Measurements from ENCODE around the gene CFAP20DC. TPM values are rescaled to one million over a fixed set of nuclear protein-coding genes. Genes with fewer than 3 reads are reported as not detected.

Gene CFAP20DC
- total and polyA plus RNA-seq, 10 of the 15 experiments (the other 5 are each of a cell fraction or from before 2014, with no cell fraction given), result 0.53 to 11.6 (median 2.0) TPM

DNA sequence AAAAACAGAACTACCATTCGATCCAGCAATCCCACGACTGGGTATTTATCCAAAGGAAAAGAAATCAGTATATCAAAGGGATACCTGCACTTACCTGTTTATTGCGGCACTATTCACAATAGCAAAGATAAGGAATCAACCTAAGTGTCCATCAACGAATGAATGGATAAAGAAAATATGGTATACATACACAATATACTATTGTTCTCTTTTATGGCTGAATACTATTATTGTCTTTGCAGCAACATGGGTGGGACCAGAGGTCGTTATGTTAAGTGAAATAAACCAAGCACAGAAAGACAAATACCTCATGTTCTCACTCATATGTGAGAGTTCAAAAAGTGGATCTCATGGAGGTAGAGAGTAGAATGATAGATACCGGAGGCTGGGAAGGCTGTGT lies 264.9 kb downstream of the CFAP20DC start (continued):
- TF ChIP-seq, protein P1, sequence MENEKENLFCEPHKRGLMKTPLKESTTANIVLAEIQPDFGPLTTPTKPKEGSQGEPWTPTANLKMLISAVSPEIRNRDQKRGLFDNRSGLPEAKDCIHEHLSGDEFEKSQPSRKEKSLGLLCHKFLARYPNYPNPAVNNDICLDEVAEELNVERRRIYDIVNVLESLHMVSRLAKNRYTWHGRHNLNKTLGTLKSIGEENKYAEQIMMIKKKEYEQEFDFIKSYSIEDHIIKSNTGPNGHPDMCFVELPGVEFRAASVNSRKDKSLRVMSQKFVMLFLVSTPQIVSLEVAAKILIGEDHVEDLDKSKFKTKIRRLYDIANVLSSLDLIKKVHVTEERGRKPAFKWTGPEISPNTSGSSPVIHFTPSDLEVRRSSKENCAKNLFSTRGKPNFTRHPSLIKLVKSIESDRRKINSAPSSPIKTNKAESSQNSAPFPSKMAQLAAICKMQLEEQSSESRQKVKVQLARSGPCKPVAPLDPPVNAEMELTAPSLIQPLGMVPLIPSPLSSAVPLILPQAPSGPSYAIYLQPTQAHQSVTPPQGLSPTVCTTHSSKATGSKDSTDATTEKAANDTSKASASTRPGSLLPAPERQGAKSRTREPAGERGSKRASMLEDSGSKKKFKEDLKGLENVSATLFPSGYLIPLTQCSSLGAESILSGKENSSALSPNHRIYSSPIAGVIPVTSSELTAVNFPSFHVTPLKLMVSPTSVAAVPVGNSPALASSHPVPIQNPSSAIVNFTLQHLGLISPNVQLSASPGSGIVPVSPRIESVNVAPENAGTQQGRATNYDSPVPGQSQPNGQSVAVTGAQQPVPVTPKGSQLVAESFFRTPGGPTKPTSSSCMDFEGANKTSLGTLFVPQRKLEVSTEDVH (IDR thresholded peaks at IDR 0.05; ENCODE audit: low read depth, partially characterized antibody), result no peak
- no peak for TF ChIP-seq PML (IDR thresholded peaks at IDR 0.05; ENCODE audit: low read length)
- no peak for TF ChIP-seq GABPA (IDR thresholded peaks at IDR 0.05; ENCODE audit: low read depth)
- TF ChIP-seq TCF7 (IDR thresholded peaks at IDR 0.05; ENCODE audit: borderline replicate concordance), result no peak

DNA sequence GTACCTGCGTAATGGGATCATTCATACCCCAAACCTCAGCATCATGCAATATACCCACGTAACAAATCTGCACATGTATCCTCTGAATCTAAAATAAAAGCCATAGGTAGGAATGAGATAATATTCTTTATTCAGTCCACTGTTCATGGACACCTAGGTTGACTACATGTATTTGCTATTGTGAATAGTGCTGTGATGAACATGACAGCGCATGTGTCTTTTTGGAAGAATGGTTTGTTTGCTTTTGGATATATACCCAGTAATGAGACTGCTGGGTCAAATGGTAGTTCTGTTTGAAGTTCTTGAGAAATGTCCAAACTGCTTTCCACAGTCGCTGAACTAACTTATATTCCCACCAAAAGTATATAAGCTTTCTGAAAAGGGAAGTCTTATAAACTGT lies 265.4 kb downstream of the CFAP20DC start:
- Histone ChIP-seq H3K9me3 (replicated peaks; ENCODE audit: control insufficient read depth, insufficient read depth, low read length) (no peaks in the 10 kb centered on the region; the same call in 2 of the 3 replicates), H2AFZ (ENCODE audit: control insufficient read depth, low read depth, low read length) (no peak overlapping the region), H4K20me1 (ENCODE audit: control insufficient read depth, insufficient read depth) (no peaks in the 10 kb centered on the region), H3K79me2 (ENCODE audit: control insufficient read depth, insufficient read depth, low read length) (no peaks in the 10 kb centered on the region), H3K4me1 (ENCODE audit: control insufficient read depth, insufficient read depth, low read length) (no peaks in the 10 kb centered on the region), H3K27me3 (replicated peaks in 1 of 2; ENCODE audit: control insufficient read depth in 2 of 2, insufficient read depth in 2 of 2, low read length in 1 of 2) (no peaks in the 10 kb centered on the region), H3K27ac (ENCODE audit: control insufficient read depth, insufficient read depth) (no peak overlapping the region), H3K4me2 (ENCODE audit: control insufficient read depth, insufficient read depth) (no peak overlapping the region), H3K36me3 (ENCODE audit: control insufficient read depth in 2 of 2, insufficient read depth in 2 of 2, low read length in 1 of 2) (no peaks in the 10 kb centered on the region), H3K4me3 (no peak overlapping the region), H3K9ac (ENCODE audit: control insufficient read depth, insufficient read depth, low read length) (no peak overlapping the region)
- RAD21 ChIA-PET (ENCODE audit: unreplicated experiment), result no interaction called here
- SMC1A ChIA-PET (ENCODE audit: uncharacterized antibody, unreplicated experiment), result no interaction called here
- intact Hi-C loops (cut with micrococcal nuclease; ENCODE audit: unreplicated experiment), result no loop called here
- in situ Hi-C loops (cut with MboI), result no loop called here
- BruUV-seq (replicated peaks), result no TSS peak
- DNase-seq (ENCODE audit: low read depth, low spot score) (no peak), ATAC-seq (no peak), FAIRE-seq (no peak)
- no peak for TF ChIP-seq ETV6 (conservative IDR thresholded peaks at IDR 0.05 in 1 of 2, IDR thresholded peaks at IDR 0.05 in 1 of 2; ENCODE audit: borderline replicate concordance in 1 of 2, low read depth in 1 of 2)
- TF ChIP-seq POLR2AphosphoS2 (IDR thresholded peaks at IDR 0.05; ENCODE audit: low read depth, low read length), result no peak
- TF ChIP-seq ZNF207 (IDR thresholded peaks at IDR 0.05; ENCODE audit: borderline replicate concordance), result no peak
- TF ChIP-seq, protein P2, sequence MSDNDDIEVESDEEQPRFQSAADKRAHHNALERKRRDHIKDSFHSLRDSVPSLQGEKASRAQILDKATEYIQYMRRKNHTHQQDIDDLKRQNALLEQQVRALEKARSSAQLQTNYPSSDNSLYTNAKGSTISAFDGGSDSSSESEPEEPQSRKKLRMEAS (IDR thresholded peaks at IDR 0.05; ENCODE audit: low read depth, low read length), result no peak
- TF ChIP-seq, protein P3, sequence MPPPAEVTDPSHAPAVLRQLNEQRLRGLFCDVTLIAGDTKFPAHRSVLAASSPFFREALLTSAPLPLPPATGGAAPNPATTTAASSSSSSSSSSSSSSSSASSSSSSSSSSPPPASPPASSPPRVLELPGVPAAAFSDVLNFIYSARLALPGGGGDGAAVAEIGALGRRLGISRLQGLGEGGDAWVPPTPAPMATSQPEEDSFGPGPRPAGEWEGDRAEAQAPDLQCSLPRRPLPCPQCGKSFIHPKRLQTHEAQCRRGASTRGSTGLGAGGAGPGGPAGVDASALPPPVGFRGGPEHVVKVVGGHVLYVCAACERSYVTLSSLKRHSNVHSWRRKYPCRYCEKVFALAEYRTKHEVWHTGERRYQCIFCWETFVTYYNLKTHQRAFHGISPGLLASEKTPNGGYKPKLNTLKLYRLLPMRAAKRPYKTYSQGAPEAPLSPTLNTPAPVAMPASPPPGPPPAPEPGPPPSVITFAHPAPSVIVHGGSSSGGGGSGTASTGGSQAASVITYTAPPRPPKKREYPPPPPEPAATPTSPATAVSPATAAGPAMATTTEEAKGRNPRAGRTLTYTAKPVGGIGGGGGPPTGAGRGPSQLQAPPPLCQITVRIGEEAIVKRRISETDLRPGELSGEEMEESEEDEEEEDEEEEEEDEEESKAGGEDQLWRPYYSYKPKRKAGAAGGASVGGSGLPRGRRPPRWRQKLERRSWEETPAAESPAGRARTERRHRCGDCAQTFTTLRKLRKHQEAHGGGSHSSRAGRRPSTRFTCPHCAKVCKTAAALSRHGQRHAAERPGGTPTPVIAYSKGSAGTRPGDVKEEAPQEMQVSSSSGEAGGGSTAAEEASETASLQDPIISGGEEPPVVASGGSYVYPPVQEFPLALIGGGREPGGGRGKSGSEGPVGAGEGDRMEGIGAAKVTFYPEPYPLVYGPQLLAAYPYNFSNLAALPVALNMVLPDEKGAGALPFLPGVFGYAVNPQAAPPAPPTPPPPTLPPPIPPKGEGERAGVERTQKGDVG (CRISPR knock-in tag; IDR thresholded peaks at IDR 0.05), result no peak
- TF ChIP-seq IKZF1 (conservative IDR thresholded peaks at IDR 0.05), result no peak
- no peak for TF ChIP-seq CBFB (IDR thresholded peaks at IDR 0.05; ENCODE audit: low read depth)
- CTCF ChIA-PET, result no interaction called here
- POLR2A ChIA-PET, result no interaction called here
- WGBS (ENCODE audit: insufficient coverage, insufficient replicate concordance, low lambda C conversion rate, missing lambda C conversion rate), result 28% methylated on average over 4 of the region's 4 CpGs
